Tracheal epithelial cell (primary cell): ENCODE measurements around the gene HS6ST2. TPM values are rescaled to one million over a fixed set of nuclear protein-coding genes. Genes with fewer than 3 reads are reported as not detected.

Source experiments
- total RNA-seq: library from RNA; depleted of rRNA; stranded (reverse); fragments of >200 nt; gene quantifications from 2 replicates; pipeline ENCODE4 v1.2.1, GENCODE V29; 2014

The HS6ST2 gene
- total RNA-seq, result 5.8 and 16.4 TPM in 2 replicates

GRCh38 chrX:132958091-132958703, at the start of gene HS6ST2:
HS6ST2 (minus strand) TSS chrX:132958629.

Other genes starting within 250 kb of the HS6ST2 start
- gene USP26, start 138.5 kb upstream of the HS6ST2 start, total RNA-seq, result not detected in 2 replicates